Measurements from ENCODE around the gene SCRT2. TPM values are rescaled to one million over a fixed set of nuclear protein-coding genes. Genes with fewer than 3 reads are reported as not detected.

Gene SCRT2
- total and polyA plus RNA-seq, 4 donors = not detected

- TF ChIP-seq CTCF (IDR thresholded peaks at IDR 0.05; ENCODE audit: control extremely low read depth, extremely low read depth) = no peak
- DNase-seq = no peak
- Histone ChIP-seq H3K27me3 (ENCODE audit: control insufficient read depth in 3 of 3, insufficient read depth in 3 of 3, low read length in 2 of 3) (peaks cover 0 to 32% (median 7%) of the 10 kb centered on the region in 3 donors), H3K9me3 (ENCODE audit: control insufficient read depth in 4 of 4, insufficient read depth in 3 of 4, low read length in 3 of 4) (peaks cover 0 to 11% (median 0%) of the 10 kb centered on the region in 4 donors), H3K4me3 (no peak overlapping the region), H3K36me3 (ENCODE audit: control insufficient read depth in 4 of 4, insufficient read depth in 4 of 4, low read length in 4 of 4) (no peaks in the 10 kb centered on the region), H3K27ac (ENCODE audit: low read depth in 1 of 2, low read length in 1 of 2) (no peak overlapping the region), H3K9ac (ENCODE audit: insufficient read depth in 1 of 2, low read length in 2 of 2) (no peak overlapping the region), H3K4me1 (ENCODE audit: control insufficient read depth in 5 of 5, insufficient read depth in 5 of 5, low read length in 5 of 5) (no peaks in the 10 kb centered on the region)
- WGBS, 2 donors = 54 to 67% methylated on average over 4 of the region's 4 CpGs
- no peak for ATAC-seq (ENCODE audit: insufficient read depth, low FRiP score)
Measured at GRCh38 chr20:684676-685319, 9.2 kb upstream of the SCRT2 start.

GRCh38 chr20:682123-682522 is 6.5 kb upstream of the SCRT2 start:
- Histone ChIP-seq H3K27me3 (ENCODE audit: control insufficient read depth in 3 of 3, insufficient read depth in 3 of 3, low read length in 2 of 3) (peaks cover 0 to 19% (median 5%) of the 10 kb centered on the region in 3 donors), H3K9me3 (ENCODE audit: control insufficient read depth in 4 of 4, insufficient read depth in 3 of 4, low read length in 3 of 4) (peaks cover 0 to 8% (median 0%) of the 10 kb centered on the region in 4 donors), H3K36me3 (ENCODE audit: control insufficient read depth in 4 of 4, insufficient read depth in 4 of 4, low read length in 4 of 4) (no peaks in the 10 kb centered on the region), H3K9ac (ENCODE audit: insufficient read depth in 1 of 2, low read length in 2 of 2) (no peak overlapping the region), H3K4me3 (no peak overlapping the region), H3K27ac (ENCODE audit: low read depth in 1 of 2, low read length in 1 of 2) (no peak overlapping the region), H3K4me1 (ENCODE audit: control insufficient read depth in 5 of 5, insufficient read depth in 5 of 5, low read length in 5 of 5) (no peaks in the 10 kb centered on the region)
- TF ChIP-seq CTCF (IDR thresholded peaks at IDR 0.05; ENCODE audit: control extremely low read depth, extremely low read depth) = no peak
- no peak for DNase-seq
- 75 to 84% methylated on average over 1 of the region's 1 CpG for WGBS, 2 donors
- no peak for ATAC-seq (ENCODE audit: insufficient read depth, low FRiP score)

GRCh38 chr20:680638-681187 is 5.1 kb upstream of the SCRT2 start:
- DNase-seq = no peak
- 87 to 93% methylated on average over 2 of the region's 2 CpGs for WGBS, 2 donors
- Histone ChIP-seq H3K27me3 (ENCODE audit: control insufficient read depth in 3 of 3, insufficient read depth in 3 of 3, low read length in 2 of 3) (peaks cover 0 to 24% (median 7%) of the 10 kb centered on the region in 3 donors), H3K4me3 (no peak overlapping the region), H3K9me3 (ENCODE audit: control insufficient read depth in 4 of 4, insufficient read depth in 3 of 4, low read length in 3 of 4) (peaks cover 0 to 5% (median 0%) of the 10 kb centered on the region in 4 donors), H3K27ac (ENCODE audit: low read depth in 1 of 2, low read length in 1 of 2) (no peak overlapping the region), H3K4me1 (ENCODE audit: control insufficient read depth in 5 of 5, insufficient read depth in 5 of 5, low read length in 5 of 5) (peaks cover 0 to 7% (median 5%) of the 10 kb centered on the region in 5 donors), H3K36me3 (ENCODE audit: control insufficient read depth in 4 of 4, insufficient read depth in 4 of 4, low read length in 4 of 4) (no peaks in the 10 kb centered on the region), H3K9ac (ENCODE audit: insufficient read depth in 1 of 2, low read length in 2 of 2) (no peak overlapping the region)
- no peak for ATAC-seq (ENCODE audit: insufficient read depth, low FRiP score)
- TF ChIP-seq CTCF (IDR thresholded peaks at IDR 0.05; ENCODE audit: control extremely low read depth, extremely low read depth) = no peak

All from lung (tissue), 12 donors.